Lower leg skin (tissue), 4 donors: ENCODE data around the gene CTDSPL. TPM values are rescaled to one million over a fixed set of nuclear protein-coding genes. Genes with fewer than 3 reads are reported as not detected.

ENCODE experiments used
- DNase-seq, 2 donors: peaks; one replicate each; pipeline ENCODE4 v3.0.0-alpha.2; 2019; ENCODE audit warnings: low spot score in 2 of 2
- H3K4me3 ChIP-seq: fragments of 200-600 bp; sonication (generic); 2 replicates; pipeline ENCODE4 v1.5.1; 2017; ENCODE audit warnings: mild to moderate bottlenecking, low read depth; ENCODE audit not compliant: poor library complexity, severe bottlenecking
- POLR2A ChIP-seq, 2 donors: fragments of 450-650 bp; IDR thresholded peaks; one replicate each; pipeline ENCODE4 v1.6.1; 2016 to 2017; ENCODE audit warnings: antibody characterized with exemption in 2 of 2, mild to moderate bottlenecking in 1 of 2, moderate library complexity in 1 of 2
- whole genome bisulfite sequencing, 2 donors: methylation state at CpG; one replicate each; pipeline ENCODE4 v1.1.5; 2018; 5-methylcytosine and 5-hydroxymethylcytosine counted together
- intact Hi-C: fragments of 100-400 bp; cut with DNase I; formaldehyde crosslinking; loops from one replicate; pipeline ENCODE4 v1.15.0; 2023; ENCODE audit warnings: low total_unique reads
- total RNA-seq, 4 donors: library from RNA; depleted of rRNA; stranded (reverse); fragments of >200 nt; gene quantifications; one replicate each; pipeline ENCODE4 v1.1.0, GENCODE V29; 2016
- TF ChIP-seq, protein P1 (sequence below), 3 donors: fragments of 450-650 bp; IDR thresholded peaks; one replicate each; pipeline ENCODE4 v1.5.1; 2016; ENCODE audit warnings: antibody characterized with exemption in 3 of 3, mild to moderate bottlenecking in 3 of 3, moderate library complexity in 2 of 3

The CTDSPL gene
- total RNA-seq, 4 donors from 2014 or later = 59.8 to 97.5 (median 94.6) TPM

DNA sequence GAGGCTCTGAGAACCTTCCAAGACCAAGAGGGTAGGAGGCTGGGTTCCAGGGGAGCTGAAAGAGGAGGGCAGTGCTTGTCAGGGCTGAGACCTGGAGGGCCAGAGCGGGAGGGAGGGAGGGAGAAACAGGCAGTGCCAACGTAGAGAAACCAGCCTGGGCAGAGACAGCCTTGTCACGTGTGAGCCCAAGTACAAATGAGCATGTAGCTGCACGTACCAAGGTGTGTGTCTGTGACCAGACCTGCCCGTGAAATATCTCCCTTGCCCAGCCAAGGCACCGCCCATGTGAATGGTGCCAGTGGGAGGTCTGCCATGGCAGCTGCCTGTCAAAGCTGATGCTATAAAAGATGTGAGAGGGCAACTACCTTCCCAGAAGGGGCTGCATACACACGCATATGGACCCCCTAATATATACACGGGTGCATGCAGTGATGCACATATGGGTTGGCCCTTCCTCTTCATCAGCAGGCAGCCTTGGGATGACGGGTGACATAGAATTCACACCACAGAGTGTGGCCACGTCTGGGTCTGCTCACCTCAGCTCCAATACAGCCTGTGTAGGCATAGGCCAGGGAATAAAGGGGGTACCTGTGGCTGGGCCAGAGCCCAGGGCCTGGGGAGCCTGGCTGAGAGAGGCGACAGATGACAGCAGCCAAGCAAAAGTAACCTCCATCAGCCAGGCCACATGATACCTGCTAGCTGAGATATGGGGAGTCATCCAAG lies 7.8 kb upstream of the CTDSPL start:
- H3K4me3 ChIP-seq = no peak overlapping the region
- 29 to 53% methylated on average over 11 of the region's 11 CpGs for WGBS, 2 donors
- TF ChIP-seq, protein P1, sequence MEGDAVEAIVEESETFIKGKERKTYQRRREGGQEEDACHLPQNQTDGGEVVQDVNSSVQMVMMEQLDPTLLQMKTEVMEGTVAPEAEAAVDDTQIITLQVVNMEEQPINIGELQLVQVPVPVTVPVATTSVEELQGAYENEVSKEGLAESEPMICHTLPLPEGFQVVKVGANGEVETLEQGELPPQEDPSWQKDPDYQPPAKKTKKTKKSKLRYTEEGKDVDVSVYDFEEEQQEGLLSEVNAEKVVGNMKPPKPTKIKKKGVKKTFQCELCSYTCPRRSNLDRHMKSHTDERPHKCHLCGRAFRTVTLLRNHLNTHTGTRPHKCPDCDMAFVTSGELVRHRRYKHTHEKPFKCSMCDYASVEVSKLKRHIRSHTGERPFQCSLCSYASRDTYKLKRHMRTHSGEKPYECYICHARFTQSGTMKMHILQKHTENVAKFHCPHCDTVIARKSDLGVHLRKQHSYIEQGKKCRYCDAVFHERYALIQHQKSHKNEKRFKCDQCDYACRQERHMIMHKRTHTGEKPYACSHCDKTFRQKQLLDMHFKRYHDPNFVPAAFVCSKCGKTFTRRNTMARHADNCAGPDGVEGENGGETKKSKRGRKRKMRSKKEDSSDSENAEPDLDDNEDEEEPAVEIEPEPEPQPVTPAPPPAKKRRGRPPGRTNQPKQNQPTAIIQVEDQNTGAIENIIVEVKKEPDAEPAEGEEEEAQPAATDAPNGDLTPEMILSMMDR (IDR thresholded peaks at IDR 0.05) = no peak
- TF ChIP-seq POLR2A (IDR thresholded peaks at IDR 0.05) = no peak
- DNase-seq = peak; percentile 86 to 93
- intact Hi-C loops = no loop called here

DNA sequence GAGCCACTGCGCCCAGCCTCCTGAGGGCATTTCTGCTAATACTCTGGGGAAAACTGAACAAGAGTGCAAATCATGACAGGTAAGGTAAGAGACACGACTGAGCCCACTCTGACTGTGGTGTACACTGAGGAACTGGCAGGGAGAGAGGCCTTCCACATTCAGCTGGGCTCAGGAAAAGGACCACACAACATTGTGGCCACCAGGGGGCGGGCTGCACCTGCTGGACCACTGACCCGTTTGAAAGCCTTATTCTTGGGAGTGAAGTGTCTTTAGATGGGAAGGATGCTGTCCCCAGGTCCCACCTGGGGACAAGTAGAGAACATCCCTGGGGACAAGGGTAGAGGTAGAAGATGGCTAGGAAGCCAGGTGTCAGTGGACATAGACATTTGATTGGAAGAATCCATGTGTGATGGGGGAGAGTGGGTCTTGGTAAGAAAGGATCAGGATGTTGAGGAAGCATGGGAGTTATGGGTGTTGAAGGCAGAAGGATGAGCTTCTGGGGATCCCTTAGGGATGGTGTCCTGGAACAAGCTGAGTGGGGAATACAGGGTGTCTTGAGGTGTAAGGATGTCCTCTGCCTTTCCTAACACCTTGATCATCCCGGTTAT lies 6.2 kb upstream of the CTDSPL start:
- 33 to 34% methylated on average over 5 of the region's 5 CpGs for WGBS, 2 donors
- peak; percentile 81 to 97 for DNase-seq
- TF ChIP-seq POLR2A (IDR thresholded peaks at IDR 0.05) = no peak
- TF ChIP-seq, protein P1 (IDR thresholded peaks at IDR 0.05) = peak in 1 of 3 donors; percentile 87
- no peak overlapping the region for H3K4me3 ChIP-seq
- intact Hi-C loops = no loop called here

DNA sequence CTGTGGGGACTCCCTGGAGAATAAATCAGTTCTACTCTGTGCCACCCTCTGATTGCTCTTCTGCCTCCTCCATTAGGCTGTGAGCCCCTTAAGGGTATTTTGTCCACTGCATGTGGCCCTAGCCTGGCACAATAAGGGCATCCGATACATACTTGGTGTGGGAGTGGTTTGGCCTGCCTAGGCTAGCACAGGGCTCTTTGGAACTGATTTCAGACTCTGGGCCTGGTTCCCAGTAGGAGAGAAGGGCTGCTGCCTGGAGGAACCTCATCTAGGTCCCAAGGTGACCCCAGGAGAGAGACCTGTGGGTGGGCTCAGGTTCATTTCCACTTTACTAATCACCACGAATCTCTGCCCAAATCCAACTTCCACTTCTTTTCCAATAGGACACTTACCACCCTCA lies 5.3 kb upstream of the CTDSPL start:
- DNase-seq = peak in 1 of 2 donors; percentile 38
- no peak overlapping the region for H3K4me3 ChIP-seq
- intact Hi-C loops = no loop called here
- WGBS, 2 donors = 35 to 54% methylated on average over 2 of the region's 2 CpGs
- TF ChIP-seq, protein P1 (IDR thresholded peaks at IDR 0.05) = no peak
- no peak for TF ChIP-seq POLR2A (IDR thresholded peaks at IDR 0.05)

DNA sequence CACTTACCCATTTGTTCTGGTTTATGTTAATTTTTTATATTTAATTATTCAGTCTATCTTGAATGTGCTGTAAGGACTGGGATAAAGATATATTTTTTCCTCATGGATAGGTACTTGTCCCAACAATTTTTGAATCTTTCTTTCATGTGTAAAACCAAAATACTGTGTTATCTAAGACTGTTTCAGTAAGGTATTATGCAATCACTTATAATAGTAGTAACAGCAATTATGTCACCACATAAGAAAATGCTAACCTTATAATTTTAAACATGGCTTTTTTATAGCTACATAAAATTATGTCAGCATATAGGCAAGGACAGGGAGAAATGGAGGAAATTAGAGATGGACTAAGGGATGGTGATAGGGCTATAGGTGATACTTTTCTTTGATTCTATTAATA lies 2.9 kb upstream of the CTDSPL start:
- DNase-seq = no peak
- TF ChIP-seq, protein P1 (IDR thresholded peaks at IDR 0.05) = no peak
- TF ChIP-seq POLR2A (IDR thresholded peaks at IDR 0.05) = no peak
- no peak overlapping the region for H3K4me3 ChIP-seq
- intact Hi-C loops = no loop called here

DNA sequence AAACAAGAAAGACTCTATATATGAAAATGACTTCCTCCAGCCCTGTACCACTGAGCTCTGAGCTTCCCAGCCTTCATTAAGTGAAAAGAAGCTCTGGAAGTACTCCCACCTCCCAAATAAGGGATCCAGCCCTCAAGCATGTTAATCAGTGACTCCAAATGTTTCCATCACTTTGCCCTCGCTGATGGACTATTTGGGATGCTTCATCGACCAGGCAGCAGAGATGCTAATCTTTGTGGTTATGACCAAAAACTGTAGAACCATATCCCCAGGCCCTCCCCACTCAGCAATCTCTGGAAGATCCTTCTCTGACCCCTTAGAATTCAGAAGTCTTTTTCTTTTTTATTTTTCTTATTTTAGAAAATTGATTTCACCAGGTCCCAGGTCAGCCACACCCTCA lies 2.3 kb upstream of the CTDSPL start:
- H3K4me3 ChIP-seq = no peak overlapping the region
- TF ChIP-seq POLR2A (IDR thresholded peaks at IDR 0.05) = no peak
- TF ChIP-seq, protein P1 (IDR thresholded peaks at IDR 0.05) = no peak
- no peak for DNase-seq
- intact Hi-C loops = no loop called here
- 56 to 64% methylated on average over 2 of the region's 2 CpGs for WGBS, 2 donors

DNA sequence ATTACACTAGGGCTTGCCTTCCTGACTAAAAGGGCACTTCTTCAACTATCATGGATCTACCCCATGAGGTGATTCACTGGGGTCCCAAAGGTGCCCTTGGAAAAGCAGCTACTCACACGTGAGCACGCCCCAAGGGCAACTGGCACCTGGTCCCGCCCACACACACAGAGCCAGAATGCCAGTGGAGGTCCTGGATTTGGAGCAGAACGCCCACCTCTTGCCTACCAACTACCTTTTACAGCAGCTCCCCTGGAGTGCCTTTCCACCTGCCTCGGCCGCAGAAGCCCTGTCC lies 1.8 kb upstream of the CTDSPL start:
- 55 to 66% methylated on average over 4 to 6 of the region's 6 CpGs for WGBS, 2 donors
- peak in 1 of 2 donors; percentile 87 for DNase-seq
- intact Hi-C loops = no loop called here
- TF ChIP-seq, protein P1 (IDR thresholded peaks at IDR 0.05) = no peak
- TF ChIP-seq POLR2A (IDR thresholded peaks at IDR 0.05) = no peak
- H3K4me3 ChIP-seq = no peak overlapping the region
